Endothelial cell of umbilical vein (primary cell): ENCODE data around the gene CABYR.

Experiments used
- CTCF ChIP-seq, 2 donors: IDR thresholded peaks; 1 replicate in 1 of 2; 2 replicates in 1 of 2; pipeline ENCODE4 v1.5.1; 2011; ENCODE audit warnings: low read length in 2 of 2, mild to moderate bottlenecking in 2 of 2, moderate library complexity in 2 of 2, control low read depth in 1 of 2, inconsistent platforms in 1 of 2, low read depth in 1 of 2; ENCODE audit not compliant: insufficient read depth in 1 of 2; ENCODE audit errors: extremely low read depth in 1 of 2
- EZH2 ChIP-seq: IDR thresholded peaks from 2 replicates; pipeline ENCODE4 v1.6.1; 2012; ENCODE audit warnings: borderline replicate concordance, low read depth, mild to moderate bottlenecking, moderate library complexity, low read length, inconsistent platforms; ENCODE audit not compliant: severe bottlenecking
- FOS ChIP-seq: IDR thresholded peaks from 2 replicates; pipeline ENCODE4 v1.6.1; 2011; ENCODE audit warnings: mild to moderate bottlenecking, low read length, moderate library complexity, borderline replicate concordance; ENCODE audit not compliant: insufficient read depth
- GATA2 ChIP-seq: IDR thresholded peaks from 2 replicates; pipeline ENCODE4 v1.7.0; 2011; ENCODE audit warnings: low read depth, mild to moderate bottlenecking, moderate library complexity, mixed read lengths, low read length; ENCODE audit not compliant: insufficient read length, insufficient read depth
- JUN ChIP-seq: IDR thresholded peaks from 2 replicates; pipeline ENCODE4 v1.6.1; 2011; ENCODE audit warnings: borderline replicate concordance, low read depth; ENCODE audit not compliant: insufficient read length, insufficient read depth
- MYC ChIP-seq: IDR thresholded peaks from one replicate; pipeline ENCODE4 v1.6.1; 2011; ENCODE audit warnings: mild to moderate bottlenecking, low read depth, low read length
- POLR2A ChIP-seq: IDR thresholded peaks from 2 replicates; pipeline ENCODE4 v1.6.1; 2012; ENCODE audit warnings: low read depth, mild to moderate bottlenecking, control low read depth, low read length
- POLR2AphosphoS5 ChIP-seq: IDR thresholded peaks from 2 replicates; pipeline ENCODE4 v1.6.1; 2012; ENCODE audit warnings: low read depth, mild to moderate bottlenecking, control low read depth, low read length, moderate library complexity; ENCODE audit not compliant: insufficient read depth
- TF ChIP-seq, protein P1 (sequence below): IDR thresholded peaks from 2 replicates; pipeline ENCODE4 v1.6.1; 2011; ENCODE audit not compliant: insufficient read depth, insufficient read length

GRCh38 chr18:24111936-24112335 lies 26.9 kb upstream of the CABYR start:
- TF ChIP-seq POLR2AphosphoS5 (no peak), CTCF (IDR thresholded peaks at IDR 0.05; ENCODE audit: extremely low read depth in 1 of 2, insufficient read depth in 1 of 2, low read depth in 1 of 2, low read length in 2 of 2) (no peak), POLR2A (no peak), JUN (no peak), FOS (no peak), EZH2 (no peak), GATA2 (no peak), MYC (no peak)
- TF ChIP-seq, protein P1, sequence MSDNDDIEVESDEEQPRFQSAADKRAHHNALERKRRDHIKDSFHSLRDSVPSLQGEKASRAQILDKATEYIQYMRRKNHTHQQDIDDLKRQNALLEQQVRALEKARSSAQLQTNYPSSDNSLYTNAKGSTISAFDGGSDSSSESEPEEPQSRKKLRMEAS, result no peak
